OCI-LY3 (cell line): ENCODE data around the gene PEPD.

Experiments
- H2AFZ ChIP-seq: fragments of 200-600, 300-600 bp; shearing (Covaris generic); 2 replicates; pipeline ENCODE4 v1.6.0; 2014; ENCODE audit warnings: antibody characterized with exemption, low read depth, low read length
- H3K27ac ChIP-seq: fragments of 200-600, 300-600 bp; sonication (generic); 2 replicates; pipeline ENCODE4 v1.5.1; 2014; ENCODE audit warnings: mild to moderate bottlenecking, low read length, moderate library complexity, mixed read lengths
- H3K27me3 ChIP-seq: fragments of 200-600, 300-600 bp; sonication (generic); 2 replicates; pipeline ENCODE4 v1.6.1; 2014; ENCODE audit warnings: low read depth, low read length, mixed read lengths
- H3K36me3 ChIP-seq: fragments of 200-600, 300-600 bp; sonication (generic); replicated peaks from 2 replicates; pipeline ENCODE3; 2014; ENCODE audit warnings: low read depth, low read length, mixed read lengths
- H3K4me1 ChIP-seq: fragments of 300-600, 200-600 bp; sonication (generic); 2 replicates; pipeline ENCODE4 v1.6.1; 2014; ENCODE audit warnings: low read length, mixed read lengths
- H3K4me2 ChIP-seq: fragments of 200-600, 300-600 bp; sonication (generic); 2 replicates; pipeline ENCODE4 v1.6.1; 2014; ENCODE audit warnings: low read length, mixed read lengths
- H3K4me3 ChIP-seq: fragments of 300-600, 200-600 bp; sonication (generic); 2 replicates; pipeline ENCODE4 v1.5.1; 2014; ENCODE audit warnings: antibody characterized with exemption, mild to moderate bottlenecking, low read length, moderate library complexity
- H3K79me2 ChIP-seq: fragments of 300-600, 200-600 bp; shearing (Covaris generic); 2 replicates; pipeline ENCODE4 v1.6.1; 2014; ENCODE audit warnings: mild to moderate bottlenecking, low read length, mixed read lengths
- H3K9ac ChIP-seq: fragments of 300-600, 200-600 bp; shearing (Covaris generic); 2 replicates; pipeline ENCODE4 v1.6.0; 2014; ENCODE audit warnings: mild to moderate bottlenecking, low read length, moderate library complexity
- H3K9me3 ChIP-seq: fragments of 200-600, 300-600 bp; shearing (Covaris generic); 2 replicates; pipeline ENCODE4 v1.6.1; 2014; ENCODE audit warnings: low read length, mixed read lengths; ENCODE audit not compliant: insufficient read depth
- H4K20me1 ChIP-seq: fragments of 200-600, 300-600 bp; sonication (generic); 2 replicates; pipeline ENCODE4 v1.6.1; 2016; ENCODE audit warnings: low read length, mixed read lengths; ENCODE audit not compliant: insufficient read depth
- CTCF ChIP-seq: fragments of 200-600, 300-600 bp; sonication (generic); IDR thresholded peaks from 2 replicates; pipeline ENCODE4 v1.5.1; 2014; ENCODE audit warnings: antibody characterized with exemption, low read length, low read depth
- EZH2phosphoT487 ChIP-seq: fragments of 200-600 bp; shearing (Covaris generic); IDR thresholded peaks from 2 replicates; pipeline ENCODE4 v1.6.1; 2018; ENCODE audit warnings: antibody characterized with exemption, mixed run types, low read depth

Gene PEPD

GRCh38 chr19:33472226-33472625 lies 49.4 kb downstream of the PEPD start:
- Histone ChIP-seq H3K36me3 (no peaks in the 10 kb centered on the region), H3K9me3 (no peaks in the 10 kb centered on the region), H3K27ac (no peak overlapping the region), H3K4me3 (no peak overlapping the region), H3K79me2 (no peaks in the 10 kb centered on the region), H3K4me1 (no peaks in the 10 kb centered on the region), H4K20me1 (no peaks in the 10 kb centered on the region), H2AFZ (no peak overlapping the region), H3K9ac (no peak overlapping the region), H3K4me2 (no peak overlapping the region), H3K27me3 (no peaks in the 10 kb centered on the region)
- TF ChIP-seq EZH2phosphoT487, result no peak
- TF ChIP-seq CTCF, result no peak

- TF ChIP-seq EZH2phosphoT487, result no peak
- no peak for TF ChIP-seq CTCF
- no peaks in the 10 kb centered on the region for H3K4me1 ChIP-seq
- H4K20me1 ChIP-seq, result no peaks in the 10 kb centered on the region
Measured at GRCh38 chr19:33471111-33471996, 50.2 kb downstream of the PEPD start.

GRCh38 chr19:33470686-33471085 lies 50.9 kb downstream of the PEPD start:
- TF ChIP-seq EZH2phosphoT487 (no peak), CTCF (no peak)
- H3K4me3 ChIP-seq, result no peak overlapping the region

More at GRCh38 chr19:33471111-33471996, 50.2 kb downstream of the PEPD start:
- Histone ChIP-seq H3K36me3 (no peaks in the 10 kb centered on the region), H2AFZ (no peak overlapping the region), H3K27me3 (no peaks in the 10 kb centered on the region), H3K79me2 (no peaks in the 10 kb centered on the region), H3K9ac (no peak overlapping the region), H3K4me3 (no peak overlapping the region), H3K4me2 (no peak overlapping the region), H3K9me3 (no peaks in the 10 kb centered on the region), H3K27ac (no peak overlapping the region)

GRCh38 chr19:33470040-33470330 lies 51.6 kb downstream of the PEPD start:
- no peaks in the 10 kb centered on the region for H3K9me3 ChIP-seq
- H4K20me1 ChIP-seq, result no peaks in the 10 kb centered on the region
- no peak overlapping the region for H3K4me3 ChIP-seq
- no peak overlapping the region for H2AFZ ChIP-seq
- H3K9ac ChIP-seq, result no peak overlapping the region
- H3K4me1 ChIP-seq, result no peaks in the 10 kb centered on the region
- H3K27me3 ChIP-seq, result no peaks in the 10 kb centered on the region
- no peak for TF ChIP-seq CTCF
- TF ChIP-seq EZH2phosphoT487, result no peak
- H3K27ac ChIP-seq, result no peak overlapping the region
- H3K4me2 ChIP-seq, result no peak overlapping the region
- no peaks in the 10 kb centered on the region for H3K36me3 ChIP-seq
- H3K79me2 ChIP-seq, result no peaks in the 10 kb centered on the region

More at GRCh38 chr19:33470686-33471085, 50.9 kb downstream of the PEPD start:
- Histone ChIP-seq H3K4me2 (no peak overlapping the region), H3K27me3 (no peaks in the 10 kb centered on the region), H3K27ac (no peak overlapping the region), H3K9ac (no peak overlapping the region), H2AFZ (no peak overlapping the region), H3K79me2 (no peaks in the 10 kb centered on the region), H4K20me1 (no peaks in the 10 kb centered on the region), H3K4me1 (no peaks in the 10 kb centered on the region), H3K9me3 (no peaks in the 10 kb centered on the region), H3K36me3 (no peaks in the 10 kb centered on the region)
